ENCODE results near the gene RCAN2. TPM values are rescaled to one million over a fixed set of nuclear protein-coding genes. Genes with fewer than 3 reads are reported as not detected.

RCAN2 gene
- total and polyA plus RNA-seq, 9 of the 15 experiments (the other 6 are each of a cell fraction or from before 2014, with no cell fraction given): 0.04 TPM; not detected in 8

DNA sequence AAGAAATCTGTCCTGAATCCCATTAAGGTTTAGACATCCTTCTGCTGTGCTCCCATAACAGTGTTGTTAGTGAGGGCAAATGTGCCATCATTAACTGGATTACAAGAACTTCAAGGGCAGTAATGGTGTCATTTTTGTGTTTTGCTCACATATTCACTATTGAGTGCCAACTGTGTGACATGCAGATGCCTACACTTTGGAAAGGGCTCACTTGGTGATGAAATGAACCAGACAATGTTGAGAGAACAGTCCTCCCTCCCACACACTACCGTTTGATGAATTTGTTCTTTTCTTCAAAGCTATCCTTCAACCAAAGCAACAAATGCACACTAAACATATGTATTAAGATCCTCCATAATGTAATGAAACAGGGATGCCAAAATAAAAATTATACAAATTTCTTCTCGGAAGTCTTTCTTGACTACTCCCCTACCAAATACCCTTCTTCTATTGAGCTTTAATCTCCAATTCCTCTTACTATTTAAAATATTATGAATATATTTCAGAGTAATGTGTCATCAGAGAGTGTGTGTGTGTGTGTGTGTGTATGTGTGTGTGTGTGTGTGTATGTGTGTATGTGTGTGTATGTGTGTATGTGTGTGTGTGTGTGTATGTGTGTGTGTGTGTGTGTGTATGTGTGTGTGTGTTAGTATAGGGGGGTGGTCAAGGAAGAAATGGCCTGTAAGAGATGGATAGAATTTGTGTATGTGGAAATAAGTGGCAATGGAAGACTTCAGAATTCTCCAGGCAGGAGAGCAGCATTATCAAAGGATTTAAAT lies 228.1 kb downstream of the RCAN2 start:
- intact Hi-C loops (cut with micrococcal nuclease): no loop called here
- CTCF ChIA-PET (ENCODE audit: low intra/inter-chr PET ratio): no interaction called here
- H3K4me2 ChIP-seq (ENCODE audit: insufficient read depth, low read length): no peak overlapping the region

More for the DNA sequence above, 228.1 kb downstream of the RCAN2 start:
- DNase-seq (ENCODE audit: extremely low read depth in 1 of 4, low spot score in 3 of 4) (no peak), ATAC-seq (no peak), FAIRE-seq (no peak)
- Histone ChIP-seq H3K79me2 (ENCODE audit: control insufficient read depth, insufficient read depth, low read length) (no peaks in the 10 kb centered on the region), H3K9me3 (replicated peaks; ENCODE audit: control insufficient read depth, insufficient read depth, low read depth, low read length) (no peaks in the 10 kb centered on the region), H3K4me3 (no peak overlapping the region), H3K36me3 (ENCODE audit: control insufficient read depth, insufficient read depth, low read length) (no peaks in the 10 kb centered on the region), H3K4me1 (replicated peaks in 1 of 2; ENCODE audit: control insufficient read depth in 2 of 2, insufficient read depth in 2 of 2, low read length in 2 of 2) (no peaks in the 10 kb centered on the region), H3K27ac (ENCODE audit: extremely low read depth, low read depth, low read length) (no peak overlapping the region), H4K20me1 (replicated peaks; ENCODE audit: control insufficient read depth, insufficient read depth, low read length) (no peaks in the 10 kb centered on the region), H3K9ac (ENCODE audit: insufficient read depth in 1 of 2, low read depth in 2 of 2, low read length in 2 of 2) (no peak overlapping the region), H3K27me3 (ENCODE audit: control insufficient read depth in 2 of 2, insufficient read depth in 2 of 2, low read length in 2 of 2) (no peaks in the 10 kb centered on the region), H3K9me1 (ENCODE audit: control insufficient read depth, insufficient read depth, low read length) (no peaks in the 10 kb centered on the region), H2AFZ (ENCODE audit: low read depth, low read length) (no peak overlapping the region)
- no peak for TF ChIP-seq RBM25 (IDR thresholded peaks at IDR 0.05; ENCODE audit: low read depth, low read length, severe bottlenecking)
- no peak for TF ChIP-seq USF1 (CRISPR knock-in tag; IDR thresholded peaks at IDR 0.05)
- TF ChIP-seq ESRRA (IDR thresholded peaks at IDR 0.05; ENCODE audit: borderline replicate concordance, low read depth): no peak
- no peak for TF ChIP-seq NONO (IDR thresholded peaks at IDR 0.05; ENCODE audit: low read depth in 2 of 2, low read length in 1 of 2)
- TF ChIP-seq SNRNP70 (optimal IDR thresholded peaks at IDR 0.05; ENCODE audit: low read depth, low read length): no peak
- no peak for TF ChIP-seq ZNF584 (CRISPR knock-in tag; IDR thresholded peaks at IDR 0.05; ENCODE audit: low read depth)
- no peak for TF ChIP-seq U2AF2 (optimal IDR thresholded peaks at IDR 0.05; ENCODE audit: low read depth, low read length)
- in situ Hi-C loops (cut with MboI): no loop called here
- POLR2A ChIA-PET: interaction anchor here (0.6 kb wide), 1 partner anchor 586 kb away, joined by 3 read pairs; no protein-coding TSS in a partner anchor
- 0% methylated on average over 2 of the region's 2 CpGs for WGBS (ENCODE audit: insufficient coverage, low coverage, missing lambda C conversion rate)
- no TSS peak for BruUV-seq (replicated peaks)

Measured in K562 (cell line).